Superior temporal gyrus (tissue), 1 donor: ENCODE data around the gene SYTL5.
"Not testable (repeated sequence)": the region's sequence is repeated elsewhere in the genome, so short reads cannot be mapped to it uniquely, and the experiment has no call there.

ENCODE experiments used
- DNase-seq: peaks from one replicate; pipeline ENCODE4 v3.0.0-alpha.2; 2016; ENCODE audit errors: extremely low spot score

The SYTL5 gene

DNA sequence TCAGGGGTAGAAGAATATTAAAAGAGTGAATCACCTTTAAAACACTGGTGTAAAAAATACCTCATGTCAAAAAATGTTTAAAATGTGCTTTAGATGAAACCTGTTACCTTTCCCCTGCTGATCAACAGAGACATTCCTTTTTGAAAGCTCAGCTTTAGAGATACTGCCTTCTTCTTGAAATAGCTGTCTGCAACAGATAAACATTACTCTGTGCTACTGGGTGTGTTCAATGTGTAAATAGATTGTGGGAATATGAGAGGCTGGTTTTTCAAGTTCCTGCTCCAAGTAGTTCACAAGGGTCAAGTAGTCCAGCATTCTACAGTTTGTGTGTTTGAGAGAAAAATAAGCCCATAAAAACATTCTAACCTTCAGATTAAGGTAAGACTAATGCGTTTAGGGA, at the start of gene SYTL5:
SYTL5 (plus strand) TSS at position 263 of the 400 bp plus-strand sequence. CDS start 27,337 bp downstream, outside the sequence.
- DNase-seq = no peak

DNA sequence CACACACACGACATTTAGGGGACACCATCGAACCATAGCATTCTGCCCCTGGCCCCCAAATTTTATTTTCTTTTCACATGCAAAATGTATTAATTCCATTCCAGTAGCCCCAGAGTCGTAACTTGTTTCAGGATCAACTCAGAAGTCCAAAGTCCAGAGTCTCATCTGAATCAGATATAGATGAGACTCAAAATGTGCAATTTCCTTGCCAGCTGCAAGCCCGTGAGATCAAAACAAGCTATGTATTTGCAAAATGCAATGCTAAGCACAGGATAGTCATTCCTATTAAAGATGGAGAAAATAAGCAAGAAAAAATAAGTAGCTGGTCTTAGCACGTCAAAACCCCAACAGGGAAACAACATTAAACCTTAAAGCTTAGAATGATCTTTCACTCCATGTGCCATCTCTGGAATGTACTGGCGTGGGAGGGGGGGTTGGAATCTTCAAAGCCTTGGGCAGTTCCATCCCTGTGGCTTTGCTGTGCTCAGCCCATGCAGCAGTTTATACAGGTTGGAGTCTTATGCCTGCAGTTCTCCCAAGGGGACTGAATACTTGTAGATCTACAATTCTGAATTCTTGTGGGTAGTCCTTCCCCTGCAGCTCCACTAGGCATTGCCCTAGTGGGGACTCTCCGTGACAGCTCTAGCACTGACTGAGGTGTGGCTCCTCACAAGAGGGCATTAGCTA, 47.7 kb upstream of the SYTL5 start:
- no peak for DNase-seq

DNA sequence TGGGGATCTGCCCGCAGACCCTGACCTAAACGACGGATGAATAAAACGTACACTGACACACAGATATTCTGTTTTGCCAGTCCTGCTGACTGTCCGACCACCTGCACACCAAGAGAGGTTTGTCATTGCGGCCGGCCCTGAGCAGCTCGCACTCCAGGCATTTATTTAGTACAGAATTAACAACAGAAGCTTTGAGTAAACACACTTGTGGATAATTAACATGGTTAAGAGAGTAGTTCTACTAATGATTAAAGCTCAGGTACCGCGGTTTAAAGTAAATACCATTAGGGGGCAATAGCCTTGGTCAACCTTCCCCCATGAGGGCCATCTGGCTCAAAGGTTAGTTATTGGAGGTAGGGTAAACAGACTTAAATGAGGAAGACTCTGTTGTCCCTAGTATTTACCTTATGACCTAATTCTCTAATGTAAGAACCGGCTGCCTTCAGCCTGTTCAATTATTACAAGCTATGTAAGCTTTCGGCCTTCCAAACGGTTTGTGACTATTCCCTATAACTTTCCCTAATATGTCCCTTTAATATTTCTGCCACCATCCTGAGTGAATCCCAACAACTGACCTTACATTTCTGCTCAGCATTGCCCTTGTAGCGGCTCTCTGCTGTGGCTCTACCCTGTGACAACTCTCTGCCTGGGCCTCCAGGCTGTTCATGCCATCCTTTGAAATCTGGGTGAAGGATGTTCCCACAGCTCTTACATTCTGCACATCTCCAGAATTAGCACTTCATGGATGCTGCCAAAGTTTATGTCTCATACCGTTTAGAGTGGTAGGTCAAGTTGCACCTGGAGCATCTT, 46.9 kb upstream of the SYTL5 start:
- no peak for DNase-seq

DNA sequence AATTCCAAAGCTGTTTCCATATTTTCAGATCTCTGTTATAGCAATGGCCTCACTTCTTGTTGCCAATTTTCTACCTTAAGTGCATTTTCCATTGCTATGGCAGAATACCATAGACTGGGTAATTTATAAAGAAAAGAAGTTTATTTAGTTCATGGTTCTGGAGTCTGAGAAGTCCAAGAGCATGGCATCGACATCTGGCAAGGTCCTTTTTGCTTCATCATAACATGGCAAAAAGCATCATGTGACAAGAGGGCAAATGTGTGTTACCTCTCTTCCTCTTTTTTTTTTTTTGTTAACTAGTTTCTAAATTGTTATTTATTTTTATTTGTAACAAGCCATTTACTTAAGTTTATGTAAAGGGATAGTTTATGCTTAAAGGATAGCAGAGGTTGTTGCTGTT, 45.2 kb upstream of the SYTL5 start:
- DNase-seq = no peak

DNA sequence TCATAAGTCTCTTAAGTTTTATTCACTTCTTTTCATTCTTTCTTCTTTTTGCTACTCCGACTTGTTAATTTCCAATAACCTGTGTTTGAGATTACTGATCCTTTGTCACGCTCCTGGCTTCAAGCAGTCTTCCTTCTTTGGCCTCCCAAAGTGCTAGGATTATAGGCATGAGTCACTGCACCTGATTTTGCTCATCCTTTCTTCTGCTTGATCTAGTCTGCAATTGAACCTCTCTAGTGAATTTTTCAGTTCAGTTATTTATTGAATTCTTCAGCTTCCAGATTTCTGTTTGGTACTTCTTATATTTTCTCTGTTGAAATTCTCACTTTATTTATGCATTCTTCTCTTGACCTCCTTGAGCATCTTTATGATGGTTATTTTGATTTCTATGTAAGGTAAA, 38.6 kb upstream of the SYTL5 start:
- no peak for DNase-seq

DNA sequence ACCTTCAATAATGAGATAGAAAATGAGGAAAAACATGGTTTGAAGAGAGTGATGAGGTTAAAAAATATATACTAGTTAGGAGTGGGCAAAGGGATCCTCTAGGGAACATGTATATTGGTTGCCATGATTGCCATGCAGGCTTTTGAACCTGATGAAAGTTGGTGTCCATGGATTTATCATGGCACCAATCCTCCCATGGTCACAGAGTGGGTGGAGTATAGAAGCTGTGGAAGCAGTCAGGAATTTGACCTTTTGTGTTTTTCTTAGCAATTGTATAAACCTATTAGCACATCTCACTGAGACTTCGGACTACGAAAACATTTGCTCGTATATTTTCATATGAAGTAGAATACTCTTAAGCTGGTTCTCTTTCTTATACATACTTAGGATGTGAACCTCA, 30.9 kb upstream of the SYTL5 start:
- DNase-seq = no peak

DNA sequence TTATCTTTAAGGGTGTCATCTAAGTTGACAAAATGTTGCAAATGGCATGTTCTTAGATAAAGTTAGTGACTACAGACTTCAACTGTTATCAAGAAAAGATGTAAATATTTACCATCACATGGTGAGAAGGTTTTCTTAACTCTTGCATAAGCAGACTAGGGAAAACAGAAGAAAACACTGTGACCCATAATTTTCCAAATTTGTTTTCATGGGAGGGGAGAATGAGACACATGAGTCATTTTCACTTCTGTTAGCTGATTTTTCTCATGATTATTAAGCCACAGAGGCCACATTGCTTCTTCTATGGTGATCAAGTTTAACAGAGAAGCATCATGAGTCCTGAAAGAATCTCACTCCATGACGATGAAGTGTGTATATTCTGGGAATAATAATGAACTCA, 30.2 kb upstream of the SYTL5 start:
- DNase-seq = no peak

DNA sequence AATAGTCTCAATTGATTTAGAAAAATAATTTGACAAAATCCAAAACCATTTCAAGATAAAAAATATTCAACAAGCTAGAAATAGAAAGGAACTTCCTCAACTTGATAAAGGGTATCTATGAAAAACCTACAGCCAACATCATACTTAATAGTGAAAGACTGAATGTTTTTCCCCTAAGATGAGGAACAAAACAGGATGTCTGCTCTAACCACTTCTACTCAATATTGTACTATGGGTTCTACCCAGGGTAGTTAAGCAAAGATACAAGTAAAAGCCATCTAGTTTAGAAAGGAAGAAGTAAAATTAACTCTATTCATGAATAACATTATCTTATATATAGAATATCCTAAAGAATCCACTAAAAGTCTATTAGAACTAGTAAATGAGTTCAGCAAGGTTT, 21.5 kb upstream of the SYTL5 start:
- DNase-seq = no peak

DNA sequence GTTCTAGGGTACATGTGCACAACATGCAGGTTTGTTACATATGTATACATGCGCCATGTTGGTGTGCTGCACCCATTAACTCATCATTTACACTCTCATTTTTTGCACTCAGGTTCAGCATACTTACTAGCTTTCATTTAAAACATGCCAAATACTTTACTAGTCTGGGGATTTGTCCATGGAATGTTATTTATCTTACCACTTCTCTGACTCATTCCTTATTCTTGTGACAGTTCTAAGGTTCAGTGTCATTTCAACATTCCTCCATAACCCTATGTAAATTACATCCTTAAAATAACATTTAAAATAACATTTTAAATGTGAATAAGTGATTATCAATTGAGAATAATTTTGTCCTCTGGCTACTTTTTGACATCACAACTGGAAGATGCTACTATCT, 19.5 kb upstream of the SYTL5 start:
- no peak for DNase-seq

DNA sequence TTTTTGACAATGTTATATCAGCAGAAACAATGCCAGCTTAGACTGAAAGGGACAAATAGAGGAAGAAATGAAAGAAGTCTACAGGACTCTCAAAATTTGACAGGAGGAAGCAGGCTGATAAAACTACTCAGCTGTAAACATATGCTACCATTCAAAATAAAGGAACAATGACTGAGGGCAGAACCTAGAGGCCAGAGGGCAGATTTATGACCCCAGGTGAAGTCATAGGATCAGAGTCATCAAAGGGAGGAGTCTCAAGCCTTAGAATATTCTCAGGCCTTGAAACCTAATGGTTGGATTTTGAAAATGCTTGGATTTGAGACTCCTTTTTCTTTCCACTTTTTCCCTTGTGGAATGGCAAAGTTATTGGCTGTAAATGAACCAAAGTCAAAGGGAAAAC, 17.0 kb upstream of the SYTL5 start:
- DNase-seq = no peak

DNA sequence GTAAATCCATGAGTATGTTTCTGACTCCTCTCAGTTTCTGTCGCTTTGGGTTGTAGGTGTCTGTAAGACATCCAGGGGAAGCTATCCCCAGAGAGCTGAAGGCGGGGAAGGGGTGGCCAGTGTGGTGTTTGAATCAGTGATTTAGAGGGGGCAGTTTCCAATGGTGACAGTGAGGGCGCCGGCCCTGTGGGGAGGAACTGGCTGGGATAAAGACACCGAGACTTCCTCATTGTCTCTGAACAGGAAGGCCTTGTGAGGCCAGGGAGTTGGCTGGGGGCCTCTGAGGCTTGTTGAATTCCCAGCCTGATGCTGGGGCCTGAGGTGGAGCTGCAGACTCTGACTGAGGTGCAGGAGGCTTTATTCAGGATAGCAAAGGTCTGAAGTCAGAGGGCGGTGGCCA, 15.1 kb upstream of the SYTL5 start:
- DNase-seq = not testable (repeated sequence)

DNA sequence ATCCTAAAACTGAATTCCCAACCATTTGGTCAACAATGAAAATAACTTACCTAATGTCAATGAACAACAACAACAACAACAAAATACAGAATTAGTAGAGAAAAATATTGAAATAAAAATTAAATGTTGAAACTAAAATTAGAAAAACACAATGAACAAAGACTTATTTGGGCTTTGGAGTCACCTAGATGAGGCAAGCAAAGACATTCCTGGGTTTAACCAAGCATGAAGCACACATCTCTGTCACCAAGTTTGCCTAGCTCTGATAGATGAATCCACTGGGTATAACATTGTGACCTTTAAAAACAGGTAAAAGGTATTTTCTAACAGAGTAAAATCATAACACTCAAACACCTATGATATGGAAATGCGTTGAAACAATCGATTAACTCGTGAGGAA, 13.2 kb upstream of the SYTL5 start:
- DNase-seq = no peak

DNA sequence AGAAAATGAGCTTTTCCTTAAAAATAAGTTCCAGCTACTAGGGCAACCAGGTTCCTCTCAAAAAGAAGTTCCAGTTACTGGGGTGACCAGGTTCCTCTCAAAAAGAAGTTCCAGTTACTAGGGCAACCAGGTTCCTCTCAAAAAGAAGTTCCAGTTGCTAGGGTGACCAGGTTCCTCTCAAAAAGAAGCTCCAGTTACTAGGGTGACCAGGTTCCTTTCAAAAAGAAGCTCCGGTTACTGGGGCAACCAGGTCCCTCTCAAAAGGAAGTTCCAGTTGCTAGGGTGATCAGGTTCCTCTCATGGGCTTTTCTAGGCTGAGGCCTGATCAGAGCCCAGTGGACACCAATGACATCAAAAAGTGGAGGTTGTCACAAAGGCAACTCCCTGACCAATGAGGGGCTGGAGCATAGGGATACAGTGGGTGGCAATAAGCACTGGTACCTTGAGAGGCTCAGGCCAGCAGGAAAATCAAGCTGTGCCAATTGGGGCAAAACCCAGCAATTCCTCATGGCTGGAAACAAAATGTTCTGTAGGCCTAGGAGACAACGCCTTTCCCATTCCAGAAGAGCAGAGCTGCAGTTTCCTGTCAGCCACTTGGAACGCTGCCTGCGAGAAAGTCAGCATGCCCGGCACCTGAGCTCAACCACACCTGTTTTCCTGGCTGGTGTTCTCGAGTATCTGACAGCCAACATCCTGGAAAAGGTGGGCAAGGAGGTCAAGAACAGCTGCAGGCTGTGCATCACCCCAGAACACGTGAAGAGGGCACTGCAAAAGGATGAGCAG, 12.3 kb upstream of the SYTL5 start:
- no peak for DNase-seq

DNA sequence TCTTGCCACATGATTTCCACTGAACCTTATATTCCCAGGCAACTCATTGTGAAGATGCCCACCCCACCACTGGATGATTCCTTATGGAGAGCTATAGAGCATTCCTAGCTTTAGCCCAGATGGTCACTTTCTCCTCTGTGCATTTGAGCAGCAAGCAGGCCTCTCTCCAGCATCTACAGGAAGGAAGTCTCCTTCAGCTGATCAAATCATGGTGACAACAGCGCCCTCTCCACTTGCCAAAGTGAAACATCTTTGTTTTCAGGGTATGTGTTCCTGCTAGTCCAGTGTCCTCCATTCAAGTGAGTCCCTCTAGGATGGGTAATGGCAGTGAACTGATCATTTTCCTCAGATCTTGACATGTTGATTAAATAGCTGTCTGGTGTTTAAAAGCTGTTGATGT, 10.9 kb upstream of the SYTL5 start:
- DNase-seq = no peak

DNA sequence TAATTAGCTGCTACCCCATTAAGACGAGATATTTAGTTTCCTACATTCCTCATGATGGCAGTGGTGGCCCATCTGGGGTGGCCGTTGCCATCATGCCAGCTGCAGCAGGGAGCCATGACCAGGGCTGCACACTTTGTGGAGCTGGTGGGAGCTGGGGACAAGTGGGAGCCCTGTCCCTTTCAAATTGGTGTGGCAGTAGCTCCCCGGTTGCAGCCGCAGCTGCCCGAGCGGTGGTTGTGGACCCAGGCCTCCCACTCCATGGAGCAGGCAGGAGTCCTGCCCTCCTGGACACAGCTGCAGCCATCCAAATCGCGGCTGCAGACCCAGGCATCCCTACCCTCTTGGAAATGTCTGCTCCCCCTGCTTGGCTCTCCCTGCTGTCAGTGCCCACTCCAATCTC, 9.3 kb upstream of the SYTL5 start:
- no peak for DNase-seq

DNA sequence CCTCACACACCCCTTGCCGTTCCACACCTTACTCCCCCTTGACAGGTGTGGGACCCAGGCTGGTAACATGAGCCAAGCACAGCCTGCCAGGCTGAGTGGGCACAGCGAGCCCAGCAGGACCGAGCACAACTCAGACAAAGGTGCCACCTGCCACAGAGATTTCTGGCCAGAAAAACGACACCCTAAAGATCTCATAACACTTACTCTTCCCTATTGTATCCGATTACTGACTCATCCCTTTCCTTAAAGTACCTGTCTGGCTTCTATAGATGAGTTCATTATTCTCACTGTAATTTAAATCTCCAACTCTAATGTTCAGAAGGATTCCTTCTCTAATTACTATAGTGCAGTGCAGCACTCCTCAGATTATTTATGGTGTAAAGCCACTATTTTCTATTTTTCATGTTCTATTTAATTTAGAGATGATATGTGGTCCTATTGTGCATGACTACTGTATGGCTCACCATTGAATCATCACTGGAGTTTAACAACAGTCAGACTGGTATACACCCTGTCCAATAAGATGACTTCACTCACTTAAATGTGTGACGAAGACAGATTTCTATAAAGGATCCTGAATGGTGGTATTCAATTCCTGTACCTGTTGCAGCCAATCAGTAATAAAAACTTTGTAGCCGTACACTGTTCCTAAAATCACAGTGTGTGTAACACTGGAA, 7.6 kb upstream of the SYTL5 start:
- no peak for DNase-seq

DNA sequence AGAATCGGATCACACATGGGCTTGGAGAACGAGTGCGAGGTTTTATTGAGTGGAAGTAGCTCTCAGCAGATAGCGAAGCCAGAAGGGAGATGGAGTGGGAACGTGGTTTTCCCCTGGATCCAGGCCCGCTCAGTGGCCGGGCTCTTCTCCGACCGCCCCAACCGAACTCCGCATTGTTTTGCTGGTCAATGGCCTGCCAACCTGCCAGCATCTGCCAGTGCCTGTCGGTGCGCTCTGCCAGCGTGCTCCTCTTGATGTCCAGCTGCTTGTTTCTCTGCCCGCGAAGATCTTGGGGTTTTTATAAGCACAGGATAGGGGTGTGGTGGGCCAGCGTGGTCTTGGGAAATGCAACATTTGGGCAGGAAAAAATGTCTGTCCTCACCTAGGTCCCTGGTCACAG, 5.6 kb upstream of the SYTL5 start:
- no peak for DNase-seq

DNA sequence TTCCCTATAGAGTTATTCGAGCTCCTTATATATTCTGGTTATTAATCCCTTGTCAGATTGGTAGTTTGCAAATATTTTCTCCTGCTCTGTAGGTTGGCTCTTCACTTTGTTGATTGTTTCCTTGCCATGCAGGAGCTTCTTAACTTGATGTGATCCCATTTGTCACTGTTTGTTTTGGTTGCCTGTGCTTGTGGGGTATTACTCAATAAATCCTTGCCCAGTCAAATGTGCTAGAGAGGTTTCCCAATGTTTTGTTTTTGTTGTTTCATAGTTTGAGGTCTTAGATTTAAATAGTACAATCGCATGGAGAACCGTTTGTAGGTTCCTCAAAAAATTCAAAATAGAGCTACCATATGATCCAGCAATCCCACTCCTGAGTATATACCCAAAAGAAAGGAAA, 2.3 kb upstream of the SYTL5 start:
- DNase-seq = no peak

DNA sequence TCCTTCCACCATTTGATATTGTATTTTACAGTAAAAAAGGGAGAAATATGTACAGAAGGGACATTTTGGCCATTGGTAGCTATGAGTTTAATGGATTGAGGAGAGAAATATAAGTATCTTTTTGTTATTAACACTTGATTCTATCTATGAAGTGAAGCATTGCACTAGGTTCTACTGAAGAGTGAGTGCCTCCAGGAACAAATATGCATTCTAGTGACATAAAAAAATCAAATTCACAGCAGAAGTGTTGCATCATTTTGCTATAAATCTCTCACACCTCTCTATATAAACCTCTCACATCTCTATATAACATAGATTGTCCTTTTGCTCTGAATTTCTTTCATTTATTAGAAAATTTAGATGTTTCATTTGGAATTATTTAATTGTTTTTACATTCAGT, 425 bp downstream of the SYTL5 start:
- DNase-seq = no peak

DNA sequence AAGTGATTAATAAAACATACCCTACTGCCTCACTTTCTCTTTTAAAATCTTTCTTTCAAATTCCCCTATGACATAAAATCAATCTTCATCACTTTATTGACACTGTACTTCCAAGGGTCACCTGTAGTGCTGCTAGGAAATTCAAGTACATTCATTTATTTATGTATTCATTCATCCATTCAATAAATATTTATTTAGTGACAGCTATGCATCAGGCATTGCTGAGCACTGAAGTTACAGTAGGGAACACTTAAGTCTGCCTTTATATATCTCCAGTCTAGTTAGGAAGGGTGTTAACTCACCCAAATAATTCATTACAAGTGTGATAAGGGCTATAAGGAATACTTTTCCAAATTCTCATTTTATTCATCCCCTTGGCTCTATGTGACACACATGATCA, 2.3 kb downstream of the SYTL5 start:
- DNase-seq = no peak

DNA sequence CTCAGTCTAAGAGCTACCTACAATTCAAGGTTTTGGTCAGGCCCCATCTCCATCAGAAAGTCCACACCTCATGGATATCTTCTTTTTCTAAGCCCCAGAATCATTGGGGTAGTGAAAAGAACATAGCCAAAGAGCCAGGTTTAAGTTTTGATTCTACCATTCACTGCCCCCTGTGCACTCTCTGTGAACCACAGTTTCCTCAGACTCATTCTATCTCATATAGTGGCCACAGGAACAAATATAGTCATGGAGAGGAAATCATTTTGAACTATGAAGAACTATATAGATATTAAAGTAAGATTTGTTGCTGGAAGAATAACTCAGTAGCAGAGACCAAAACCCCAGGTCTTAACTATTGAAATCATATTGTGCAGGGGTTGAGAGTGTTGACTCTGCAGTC, 3.3 kb downstream of the SYTL5 start:
- no peak for DNase-seq

DNA sequence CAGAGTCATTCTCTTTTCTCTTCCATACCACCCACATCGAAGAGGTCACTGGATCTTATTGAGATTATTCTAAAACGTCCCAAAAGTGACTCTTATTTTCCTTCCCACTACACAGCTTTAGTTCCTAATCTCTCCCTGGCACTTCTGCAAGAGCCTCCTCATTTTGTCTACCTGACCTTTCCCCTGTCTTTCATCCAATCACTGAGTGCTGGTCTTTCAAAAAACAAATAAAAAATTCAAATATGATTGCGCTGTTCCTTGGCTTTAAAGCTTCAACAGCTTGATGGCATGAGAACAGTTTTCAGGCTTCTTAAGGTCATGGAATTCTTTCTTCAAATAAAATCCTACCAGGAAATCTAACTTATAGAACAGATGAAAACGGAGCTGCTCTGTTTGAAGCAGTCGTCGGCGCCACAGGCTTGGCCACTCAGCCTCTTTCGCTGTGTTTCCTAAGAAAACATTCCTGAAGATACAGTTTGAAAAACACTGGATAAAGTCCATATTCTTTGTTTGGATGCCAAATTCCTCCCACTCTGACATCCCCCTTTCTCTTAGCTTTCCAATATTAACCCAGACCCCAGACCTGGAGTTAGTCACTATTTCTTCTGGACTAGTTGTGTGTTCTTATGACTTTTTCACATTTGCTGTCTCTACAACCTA, 12.5 kb downstream of the SYTL5 start:
- DNase-seq = no peak
